NT2/D1 (cell line): ENCODE results near the gene PHEX.

ENCODE experiments used
- SUZ12 ChIP-seq: IDR thresholded peaks from 2 replicates; pipeline ENCODE4 v1.6.1; 2011; ENCODE audit not compliant: insufficient read length, insufficient read depth; ENCODE audit errors: extremely low read depth
- YY1 ChIP-seq: IDR thresholded peaks from 2 replicates; pipeline ENCODE4 v1.6.1; 2011; ENCODE audit not compliant: insufficient read length, insufficient read depth
- ZNF274 ChIP-seq: IDR thresholded peaks from 2 replicates; pipeline ENCODE4 v1.6.1; 2011; ENCODE audit warnings: mild to moderate bottlenecking, low read depth, low read length

DNA sequence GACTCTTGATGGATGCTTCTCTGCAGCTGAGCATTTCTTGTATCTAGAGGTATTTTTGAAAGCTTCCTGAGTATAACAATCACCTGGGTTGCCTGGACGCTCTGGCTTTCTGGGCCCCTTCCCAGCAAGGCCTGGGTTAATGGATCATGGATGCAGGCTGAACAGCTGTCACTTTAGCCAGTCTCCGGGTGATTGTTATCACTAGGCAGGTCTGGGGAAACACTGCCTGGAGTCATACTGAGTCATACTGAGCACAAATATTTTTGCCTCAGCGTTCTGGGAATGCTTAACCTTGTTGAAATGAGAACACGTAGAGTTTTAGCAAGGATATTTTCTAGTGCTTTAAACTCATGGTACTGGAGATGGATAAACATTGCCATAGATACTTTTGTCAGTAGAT, 102.6 kb downstream of the PHEX start:
- TF ChIP-seq YY1 (no peak), SUZ12 (no peak), ZNF274 (no peak)
